ENCODE data around the gene ZBTB24.
"Not testable (repeated sequence)": the region's sequence is repeated elsewhere in the genome, so short reads cannot be mapped to it uniquely, and the experiment has no call there.

ZBTB24 gene

DNA sequence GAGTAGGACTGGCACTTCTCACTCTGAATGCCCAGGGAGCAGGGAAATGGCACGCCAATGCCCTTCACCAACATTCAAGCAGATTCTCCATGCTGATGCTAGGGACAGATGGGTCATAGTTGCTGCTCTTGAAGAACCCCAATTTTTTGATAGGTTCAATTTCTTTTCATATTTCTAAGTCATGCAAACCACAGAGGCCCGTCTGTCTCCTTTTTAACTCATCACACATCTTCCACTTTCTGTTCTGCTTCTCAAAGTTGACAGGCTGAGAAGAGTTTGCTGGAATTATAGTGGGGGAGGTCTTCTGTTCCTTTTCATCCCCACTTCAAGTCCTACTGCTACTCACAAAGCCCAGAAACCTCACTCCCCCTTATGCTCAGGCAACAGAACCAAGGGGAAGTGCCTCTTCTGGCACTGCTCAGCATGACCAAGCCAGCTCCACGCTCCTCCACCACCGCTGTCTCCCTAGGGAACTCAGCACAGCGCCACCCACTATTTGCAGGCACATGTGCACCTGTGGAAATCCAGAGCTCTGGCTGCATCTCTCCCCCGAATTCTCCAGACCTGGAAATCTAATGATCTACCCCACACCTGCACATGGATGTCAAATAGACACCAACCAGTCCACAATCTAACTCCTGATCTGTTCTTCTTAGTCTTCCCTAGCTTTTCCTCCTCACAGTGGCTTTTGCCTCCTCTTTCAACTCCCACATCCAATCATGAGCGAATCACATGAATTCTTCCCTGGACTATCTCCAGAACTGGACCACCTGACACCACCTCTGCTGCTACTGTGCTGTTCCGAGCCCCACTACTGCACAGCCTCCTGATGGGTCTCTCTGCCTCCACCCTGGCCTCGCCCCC, 10.7 kb downstream of the ZBTB24 start:
- in situ Hi-C loops (cut with MboI; ENCODE audit: low sequenced_read_pairs) = no loop called here

DNA sequence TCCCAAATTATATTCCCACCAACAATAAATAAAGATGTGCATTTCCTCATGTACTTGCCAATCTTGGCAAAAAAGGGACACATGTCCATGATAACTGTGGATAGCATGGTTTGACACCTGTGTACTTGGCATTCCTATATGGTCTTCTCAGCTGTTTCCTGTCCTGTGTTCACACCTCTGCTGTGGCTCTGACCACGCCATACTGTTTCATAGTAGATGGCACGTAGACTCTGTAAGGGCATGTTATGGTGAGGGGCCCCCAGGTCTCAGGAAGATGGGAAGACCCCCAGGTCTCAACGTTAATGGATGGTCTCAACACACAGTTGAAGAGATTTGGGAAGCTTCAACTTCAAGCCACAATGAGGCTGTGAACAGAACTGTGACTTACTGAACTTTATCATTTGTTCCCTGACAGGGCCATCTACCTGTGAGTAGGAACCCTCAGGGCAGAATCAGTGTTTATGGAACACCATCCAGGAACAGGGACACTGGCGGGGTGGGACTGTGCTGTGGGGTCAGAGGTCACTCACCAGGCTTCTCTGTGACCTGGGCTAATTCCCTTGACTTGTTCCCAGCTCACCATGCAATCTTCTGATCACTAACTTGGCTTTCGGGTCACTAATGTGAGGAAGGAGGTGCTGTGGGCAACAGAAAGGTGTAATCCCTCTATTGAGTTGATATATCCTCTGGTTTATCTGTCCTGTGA, 11.8 kb downstream of the ZBTB24 start:
- in situ Hi-C loops (cut with MboI; ENCODE audit: low sequenced_read_pairs) = no loop called here

DNA sequence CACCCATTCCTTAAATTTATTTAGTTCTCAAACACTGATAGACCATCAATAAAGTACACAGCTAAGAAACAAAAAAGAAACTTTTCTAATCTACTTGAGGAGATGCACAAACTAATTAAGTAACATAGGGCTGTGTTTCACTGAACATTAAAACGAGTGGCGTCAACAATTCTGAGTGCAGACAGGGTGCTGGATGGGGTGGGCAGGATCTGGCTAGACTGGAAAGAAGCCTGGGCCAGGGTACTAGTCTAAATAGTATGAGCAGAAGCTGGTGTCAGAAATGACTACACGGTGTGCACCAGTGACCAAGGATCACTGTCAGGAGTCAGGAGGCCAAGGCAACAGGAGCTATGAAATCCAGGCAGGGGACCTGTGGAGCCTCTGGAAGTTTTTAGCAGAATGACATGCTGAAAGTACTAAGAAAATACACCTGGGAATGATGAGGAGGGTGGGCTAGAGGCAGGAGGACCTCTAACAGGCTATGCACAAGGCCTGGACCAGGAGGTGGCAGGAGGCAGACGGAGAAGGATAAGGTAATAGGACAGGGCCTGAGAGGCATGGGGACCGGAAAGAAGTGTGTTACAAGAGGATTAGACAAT, 13.3 kb downstream of the ZBTB24 start:
- in situ Hi-C loops (cut with MboI; ENCODE audit: low sequenced_read_pairs) = no loop called here

GRCh38 chr6:109467696-109468095, 15.3 kb downstream of the ZBTB24 start:
- in situ Hi-C loops (cut with MboI; ENCODE audit: low sequenced_read_pairs) = no loop called here

GRCh38 chr6:109466212-109466923, 16.7 kb downstream of the ZBTB24 start:
- in situ Hi-C loops (cut with MboI; ENCODE audit: low sequenced_read_pairs) = no loop called here

DNA sequence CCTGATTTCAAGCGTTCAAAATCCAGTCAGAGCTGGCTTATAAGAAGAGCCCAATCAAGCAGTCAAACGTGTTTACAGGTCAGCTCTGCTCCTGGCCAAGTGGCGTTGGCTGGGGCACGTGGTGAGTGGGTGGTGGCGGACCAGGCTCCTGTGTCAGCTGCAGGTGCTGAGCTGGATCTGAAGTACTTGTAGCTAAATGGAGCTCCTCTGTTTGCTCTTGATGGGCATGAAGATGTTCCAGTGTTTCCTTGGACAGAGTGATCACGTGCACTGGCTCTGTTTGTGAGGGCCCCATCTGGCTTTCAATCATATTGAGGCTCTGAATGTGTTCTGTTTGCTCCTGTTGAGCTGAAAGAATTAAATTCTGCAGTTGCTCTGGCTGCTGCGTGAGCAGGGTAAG, 17.2 kb downstream of the ZBTB24 start:
- in situ Hi-C loops (cut with MboI; ENCODE audit: low sequenced_read_pairs) = no loop called here

DNA sequence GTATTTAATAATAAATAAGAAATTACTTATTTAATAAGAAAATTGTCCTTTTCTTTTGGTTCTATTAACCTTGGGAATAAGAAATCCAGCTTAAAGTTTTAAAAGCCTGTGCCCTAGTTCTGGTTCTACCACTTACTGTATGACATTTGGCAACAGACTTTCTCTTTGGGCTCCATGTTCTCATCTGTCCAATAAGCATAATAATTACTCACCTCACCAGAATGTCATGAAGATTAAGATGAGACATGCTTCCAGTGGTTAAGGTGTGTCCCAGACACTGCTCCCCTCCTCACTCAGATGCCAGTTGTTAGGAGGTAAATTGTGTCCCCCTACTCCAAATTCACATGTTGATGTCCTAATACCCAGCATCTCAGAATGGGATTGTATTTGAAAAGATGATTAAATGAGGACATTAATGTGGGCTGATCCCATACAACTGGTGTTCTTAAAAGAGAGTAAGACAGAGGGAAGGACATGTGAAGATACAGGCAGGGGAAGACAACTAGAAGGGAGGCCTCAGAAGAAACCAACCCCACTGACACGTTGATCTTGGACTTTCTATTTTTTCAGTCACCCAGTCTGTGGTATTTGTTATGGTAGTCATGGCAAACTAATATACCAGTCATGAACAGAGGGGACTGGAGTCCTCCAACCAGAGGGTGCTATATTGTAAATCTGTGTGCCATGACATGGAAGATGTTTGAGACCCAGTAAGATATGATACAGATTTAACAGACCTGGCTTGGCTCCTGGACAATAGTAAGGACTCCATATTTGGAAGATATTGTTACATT, 21.1 kb downstream of the ZBTB24 start:
- in situ Hi-C loops (cut with MboI; ENCODE audit: low sequenced_read_pairs) = no loop called here

DNA sequence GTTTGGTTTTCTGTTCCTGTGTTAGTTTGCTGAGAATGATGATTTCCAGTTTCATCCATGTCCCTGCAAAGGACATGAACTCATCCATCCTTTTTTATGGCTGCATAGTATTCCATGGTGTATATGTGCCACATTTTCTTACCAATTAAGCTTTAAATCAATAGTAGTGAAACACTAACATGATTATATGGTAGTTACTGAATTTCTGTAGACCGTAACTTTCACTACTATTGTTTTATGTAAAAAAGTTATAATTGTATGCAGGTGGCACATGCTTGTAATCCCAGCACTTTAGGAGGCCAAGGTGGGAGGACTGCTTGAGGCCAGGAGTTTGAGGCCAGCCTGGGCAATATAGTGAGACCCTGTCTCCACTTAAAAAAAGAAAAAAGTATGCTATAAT, 21.8 kb downstream of the ZBTB24 start:
- in situ Hi-C loops (cut with MboI; ENCODE audit: low sequenced_read_pairs) = not testable (repeated sequence)

DNA sequence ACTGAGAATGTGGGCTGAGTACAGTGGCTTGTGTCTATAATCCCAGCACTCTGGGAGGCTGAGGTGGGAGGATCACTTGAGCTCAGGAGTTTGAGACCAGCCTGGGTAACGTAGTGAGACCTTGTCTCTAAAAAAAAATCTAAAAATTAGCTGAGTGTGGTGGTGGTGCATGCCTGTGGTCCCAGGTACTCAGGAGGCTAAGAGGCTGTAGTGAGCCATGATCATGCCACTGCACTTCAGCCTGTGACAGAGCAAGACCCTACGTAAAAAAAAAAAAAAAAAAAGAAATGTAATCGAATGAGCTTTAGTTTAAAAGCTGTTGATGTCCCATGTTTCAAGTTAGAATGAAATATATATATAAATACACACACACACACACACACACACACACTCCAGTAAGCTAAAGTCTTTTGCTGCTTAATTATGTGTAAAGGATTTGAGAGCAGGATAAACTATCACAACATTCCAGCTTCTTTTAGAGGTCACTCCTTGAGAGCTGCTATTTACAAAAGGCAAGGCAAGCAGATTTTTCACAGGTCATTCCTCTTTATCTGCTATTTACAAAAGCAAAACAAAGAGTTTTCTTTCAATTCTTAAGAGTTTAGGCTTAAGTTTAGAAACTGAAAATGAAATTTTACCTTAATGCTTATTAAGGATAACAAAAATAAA, 22.7 kb downstream of the ZBTB24 start:
- in situ Hi-C loops (cut with MboI; ENCODE audit: low sequenced_read_pairs) = no loop called here

DNA sequence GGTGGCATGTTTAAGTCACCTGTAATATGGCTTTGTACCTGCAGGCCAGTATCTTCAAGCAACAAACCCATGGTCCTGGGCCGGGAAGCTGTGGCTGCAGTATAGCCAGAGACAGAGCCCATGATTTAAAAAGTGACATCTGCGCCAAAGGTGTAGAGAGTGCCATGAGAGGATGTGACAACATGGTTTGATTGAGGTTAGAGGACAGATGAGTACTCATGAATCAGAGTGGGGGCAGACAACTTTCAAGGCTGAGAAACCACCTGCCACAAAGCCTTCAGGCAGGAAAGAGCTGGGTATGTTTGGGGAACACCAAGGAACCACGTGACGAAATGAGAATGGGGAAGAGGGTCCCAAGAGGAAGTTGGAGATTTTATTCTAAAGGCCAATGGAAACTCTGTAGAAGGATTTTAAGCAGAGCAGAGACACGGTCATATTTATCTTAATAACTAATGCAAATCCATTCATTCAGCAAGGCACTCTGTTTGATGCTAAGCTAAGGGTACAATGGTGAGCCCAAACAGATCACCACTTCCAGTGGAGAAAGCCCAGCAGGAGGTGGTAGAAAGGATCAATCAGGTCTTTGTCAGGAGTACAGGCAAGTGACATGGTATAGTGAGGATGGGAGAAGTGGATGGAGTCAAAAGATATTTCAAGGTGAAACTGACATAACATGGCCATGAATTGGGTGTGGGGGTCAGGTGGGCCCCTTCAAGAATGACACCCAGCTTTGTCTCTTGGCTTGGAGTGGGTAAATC, 24.1 kb downstream of the ZBTB24 start:
- in situ Hi-C loops (cut with MboI; ENCODE audit: low sequenced_read_pairs) = no loop called here

DNA sequence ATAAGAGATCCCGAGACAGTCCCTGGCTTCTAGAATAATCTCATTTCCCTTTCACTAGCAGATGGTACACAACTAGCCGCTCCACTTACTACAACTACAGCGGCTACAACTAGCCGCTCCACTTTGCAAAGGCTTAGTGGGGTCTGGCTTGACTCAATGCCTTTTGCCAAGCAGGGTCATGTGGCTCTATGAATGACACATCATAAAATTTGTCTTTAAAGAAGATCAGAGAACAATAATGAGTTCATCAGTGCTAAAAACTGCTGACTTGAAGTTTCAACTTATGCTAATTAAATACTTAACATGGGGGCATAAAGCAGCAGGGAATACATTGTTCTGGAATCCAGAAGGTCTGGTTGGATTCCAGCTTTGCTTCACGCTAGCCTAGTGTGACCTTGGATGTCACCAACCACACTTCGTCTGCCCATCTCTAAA, 25.4 kb downstream of the ZBTB24 start:
- in situ Hi-C loops (cut with MboI; ENCODE audit: low sequenced_read_pairs) = no loop called here

DNA sequence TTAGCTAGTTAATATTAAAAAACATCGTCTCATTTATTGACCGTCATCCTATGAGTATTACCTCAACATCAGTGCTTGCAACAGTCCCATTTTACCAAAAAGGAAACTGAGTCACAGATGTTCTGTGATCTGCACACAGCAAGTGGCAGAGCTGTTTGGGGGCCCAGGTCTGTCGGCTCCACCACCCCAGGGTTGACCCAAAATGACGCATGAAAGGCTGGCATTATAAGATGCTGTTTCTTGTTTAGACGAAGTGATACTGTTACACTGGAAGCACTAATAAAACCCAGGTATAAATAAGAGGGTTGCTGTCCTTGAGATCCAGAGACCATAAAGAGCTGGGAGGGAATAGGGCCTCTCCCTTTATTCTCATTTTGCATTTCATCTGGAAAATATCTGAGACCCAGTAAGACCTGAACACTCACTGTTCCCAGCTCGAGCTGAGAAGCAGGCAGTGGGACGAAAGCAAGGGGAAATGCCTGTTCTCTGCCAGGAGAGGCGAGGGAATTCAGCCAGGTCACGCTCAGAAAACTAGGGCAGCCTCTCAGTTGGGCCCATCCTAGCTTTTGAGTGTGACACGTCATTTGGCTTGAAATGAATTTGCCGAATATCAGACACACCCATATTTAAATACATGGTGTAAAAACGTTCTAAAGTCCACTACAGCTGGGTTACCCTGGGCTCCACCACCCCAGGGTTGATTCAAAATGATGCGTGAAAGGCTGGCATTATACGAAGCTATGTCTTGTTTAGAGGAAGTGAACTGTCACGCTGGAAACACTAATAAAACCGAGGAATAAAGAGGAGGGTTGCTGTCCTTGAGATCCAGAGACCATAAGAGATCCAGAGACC, 26.1 kb downstream of the ZBTB24 start:
- in situ Hi-C loops (cut with MboI; ENCODE audit: low sequenced_read_pairs) = no loop called here

DNA sequence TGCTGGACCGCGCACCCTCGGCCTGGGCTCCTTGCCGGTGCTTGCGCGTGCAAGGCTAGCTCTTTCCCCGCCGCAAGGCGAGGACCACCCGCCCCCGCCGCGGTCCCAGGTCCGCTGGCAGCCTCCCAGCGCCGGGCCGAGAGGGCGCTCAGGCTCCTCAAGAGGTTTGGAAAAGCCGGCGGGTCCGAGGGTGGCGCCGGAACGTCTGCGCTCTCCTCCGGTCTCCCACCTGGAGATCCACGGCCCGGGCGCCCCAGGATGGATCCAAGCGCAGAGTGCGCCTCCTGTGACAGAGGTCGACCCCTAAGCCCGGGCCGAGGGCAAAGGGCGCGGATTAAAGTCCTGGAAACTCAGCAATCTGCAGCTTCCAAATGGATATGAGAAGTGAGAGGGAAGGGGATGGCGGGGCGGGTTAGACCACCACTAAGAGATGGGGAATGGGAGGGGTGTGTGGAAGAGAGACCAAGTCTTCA, 26.9 kb downstream of the ZBTB24 start:
- in situ Hi-C loops (cut with MboI; ENCODE audit: low sequenced_read_pairs) = no loop called here

- in situ Hi-C loops (cut with MboI; ENCODE audit: low sequenced_read_pairs) = no loop called here
Measured at GRCh38 chr6:109455437-109456110, 27.4 kb downstream of the ZBTB24 start, which contains the start of gene MICAL1. MICAL1 (minus strand) TSS chr6:109455772; CDS start chr6:109454196, 1,576 bp downstream.

DNA sequence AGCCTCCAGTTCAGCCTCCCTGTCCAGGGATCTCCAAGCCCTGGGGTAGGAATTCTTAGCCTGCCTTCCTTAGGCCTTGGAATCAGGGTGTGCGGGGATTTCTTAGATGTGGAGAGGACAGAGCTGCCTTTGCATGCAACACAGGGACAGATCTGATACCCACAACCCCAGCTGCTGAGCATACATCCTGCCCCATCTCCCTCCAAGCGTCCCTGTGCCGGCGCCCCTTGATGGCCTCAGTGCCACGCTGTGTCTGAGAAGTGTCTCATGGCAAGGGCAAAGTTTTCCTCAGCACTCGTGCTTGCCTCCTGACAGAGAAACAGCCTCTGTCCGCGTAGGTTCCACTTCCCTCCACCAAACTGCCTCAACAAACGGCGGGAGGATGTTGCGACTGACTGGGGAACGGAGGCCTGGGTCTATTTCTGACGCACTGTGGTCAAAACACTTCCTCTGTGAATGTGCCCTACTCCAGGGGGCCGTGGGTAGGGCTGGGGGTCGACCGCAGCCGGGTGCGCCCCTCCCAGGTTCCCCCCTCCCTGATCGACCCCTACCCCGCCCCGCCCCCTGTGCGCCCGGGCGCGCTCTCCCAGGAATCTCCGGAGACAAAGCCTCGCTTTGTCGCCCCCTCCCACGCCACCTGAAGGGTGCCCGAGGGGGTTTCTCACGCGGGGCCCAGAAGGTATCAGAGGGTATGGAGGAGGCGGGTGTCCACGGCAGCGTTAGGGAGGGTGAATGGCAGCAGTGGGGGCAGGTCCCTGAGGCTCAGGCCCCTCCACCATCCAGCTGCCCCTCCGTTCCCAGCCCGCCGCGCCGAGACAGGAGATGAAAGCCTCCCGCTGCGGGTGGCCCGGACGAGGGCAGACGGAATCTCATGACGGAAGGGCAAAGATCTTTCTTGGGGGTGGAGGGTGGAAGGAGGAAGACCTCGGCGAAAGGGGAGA, 28.3 kb downstream of the ZBTB24 start:
- in situ Hi-C loops (cut with MboI; ENCODE audit: low sequenced_read_pairs) = no loop called here
